Lower leg skin (tissue), 4 donors: ENCODE measurements around the gene PLD5. TPM values are rescaled to one million over a fixed set of nuclear protein-coding genes. Genes with fewer than 3 reads are reported as not detected.

Experiments
- DNase-seq, 2 donors: peaks; one replicate each; pipeline ENCODE4 v3.0.0-alpha.2; 2019; ENCODE audit warnings: low spot score in 2 of 2
- H3K4me3 ChIP-seq: fragments of 200-600 bp; sonication (generic); 2 replicates; pipeline ENCODE4 v1.5.1; 2017; ENCODE audit warnings: mild to moderate bottlenecking, low read depth; ENCODE audit not compliant: poor library complexity, severe bottlenecking
- CTCF ChIP-seq, 3 donors: fragments of 450-650 bp; IDR thresholded peaks; one replicate each; pipeline ENCODE4 v1.5.1; 2016; ENCODE audit warnings: antibody characterized with exemption in 3 of 3, mild to moderate bottlenecking in 3 of 3, moderate library complexity in 2 of 3
- POLR2A ChIP-seq, 2 donors: fragments of 450-650 bp; IDR thresholded peaks; one replicate each; pipeline ENCODE4 v1.6.1; 2016 to 2017; ENCODE audit warnings: antibody characterized with exemption in 2 of 2, mild to moderate bottlenecking in 1 of 2, moderate library complexity in 1 of 2
- WGBS, 2 donors: methylation state at CpG; one replicate each; pipeline ENCODE4 v1.1.5; 2018; 5-methylcytosine and 5-hydroxymethylcytosine counted together
- intact Hi-C: fragments of 100-400 bp; cut with DNase I; formaldehyde crosslinking; loops from one replicate; pipeline ENCODE4 v1.15.0; 2023; ENCODE audit warnings: low total_unique reads
- total RNA-seq, 4 donors: library from RNA; depleted of rRNA; stranded (reverse); fragments of >200 nt; gene quantifications; one replicate each; pipeline ENCODE4 v1.1.0, GENCODE V29; 2016

The PLD5 gene
- total RNA-seq, 4 donors from 2014 or later = 0.17 to 0.32 (median 0.25) TPM; not detected in 1

DNA sequence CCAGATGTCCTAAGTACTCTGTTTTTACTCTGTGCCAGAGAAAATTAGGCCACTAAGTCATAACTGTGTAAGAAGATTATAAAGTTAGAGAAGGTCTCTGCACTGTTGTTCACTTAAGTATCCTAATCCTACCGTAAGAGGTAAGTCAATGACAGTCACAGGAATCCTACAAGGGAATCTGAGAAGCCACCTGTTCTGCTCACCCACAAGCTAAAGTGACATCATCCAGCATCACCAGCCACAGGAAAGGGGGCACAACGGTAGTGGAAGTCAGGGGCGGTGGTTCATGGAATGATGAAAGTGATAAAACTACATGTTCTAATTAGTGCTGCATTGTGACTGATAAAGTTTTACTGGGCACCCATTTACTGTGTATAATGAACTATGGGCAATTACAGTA, 92.7 kb downstream of the PLD5 start:
- intact Hi-C loops = no loop called here
- no peak for DNase-seq
- 78% methylated on average over 3 of the region's 3 CpGs for WGBS, 2 donors
- TF ChIP-seq CTCF (IDR thresholded peaks at IDR 0.05) (no peak), POLR2A (IDR thresholded peaks at IDR 0.05) (no peak)
- H3K4me3 ChIP-seq = no peak overlapping the region

- 60 to 87% methylated on average over 4 of the region's 4 CpGs for WGBS, 2 donors
- no peak overlapping the region for H3K4me3 ChIP-seq
- no peak for TF ChIP-seq CTCF (IDR thresholded peaks at IDR 0.05)
- DNase-seq = no peak
- intact Hi-C loops = no loop called here
Observed at GRCh38 chr1:242430956-242431355, 93.5 kb downstream of the PLD5 start.

DNA sequence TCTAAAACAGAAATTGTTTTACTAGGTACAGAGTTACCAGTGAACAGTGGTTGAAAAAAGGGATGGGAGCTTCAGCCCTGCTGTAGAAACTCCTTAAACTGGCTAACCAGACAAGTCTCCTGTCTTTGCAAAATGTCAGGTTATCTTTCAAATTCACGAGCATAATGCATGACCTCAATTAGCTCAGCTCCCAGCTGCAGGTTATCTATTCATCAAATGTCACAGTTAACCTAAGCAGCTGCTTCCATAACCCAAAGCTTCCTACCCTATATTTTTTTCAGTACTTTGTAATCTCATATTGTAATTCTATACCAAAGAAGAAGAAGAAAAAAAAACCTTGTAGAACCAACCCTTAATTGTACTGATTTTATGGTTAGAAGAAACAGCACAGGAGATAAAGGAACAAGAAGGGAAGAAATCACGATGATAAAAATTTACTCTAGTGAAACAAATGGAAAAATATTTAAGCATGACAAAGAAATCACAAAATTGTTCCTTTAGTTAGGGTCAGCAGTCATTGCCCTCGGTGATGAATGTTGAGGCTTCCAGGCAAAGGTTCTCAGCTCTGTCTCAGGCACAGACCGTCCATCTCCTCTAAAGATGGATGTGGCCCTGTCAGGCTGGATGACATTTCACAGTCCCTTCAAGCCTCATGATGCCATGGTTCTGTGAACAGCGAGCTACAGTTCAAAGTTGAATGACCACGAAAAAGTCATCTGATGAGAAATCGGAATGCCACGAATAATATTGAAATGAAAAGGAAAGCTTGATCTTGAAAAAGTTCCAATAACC, 95.9 kb downstream of the PLD5 start:
- DNase-seq = no peak
- H3K4me3 ChIP-seq = no peak overlapping the region
- TF ChIP-seq POLR2A (IDR thresholded peaks at IDR 0.05) = no peak
- intact Hi-C loops = no loop called here
- WGBS, 2 donors = 42 to 48% methylated on average over 8 of the region's 8 CpGs

GRCh38 chr1:242427519-242427918, 97.0 kb downstream of the PLD5 start:
- no peak overlapping the region for H3K4me3 ChIP-seq
- no peak for TF ChIP-seq CTCF (IDR thresholded peaks at IDR 0.05)
- TF ChIP-seq POLR2A (IDR thresholded peaks at IDR 0.05) = no peak
- 45 to 53% methylated on average over 4 of the region's 4 CpGs for WGBS, 2 donors
- DNase-seq = no peak
- intact Hi-C loops = no loop called here

DNA sequence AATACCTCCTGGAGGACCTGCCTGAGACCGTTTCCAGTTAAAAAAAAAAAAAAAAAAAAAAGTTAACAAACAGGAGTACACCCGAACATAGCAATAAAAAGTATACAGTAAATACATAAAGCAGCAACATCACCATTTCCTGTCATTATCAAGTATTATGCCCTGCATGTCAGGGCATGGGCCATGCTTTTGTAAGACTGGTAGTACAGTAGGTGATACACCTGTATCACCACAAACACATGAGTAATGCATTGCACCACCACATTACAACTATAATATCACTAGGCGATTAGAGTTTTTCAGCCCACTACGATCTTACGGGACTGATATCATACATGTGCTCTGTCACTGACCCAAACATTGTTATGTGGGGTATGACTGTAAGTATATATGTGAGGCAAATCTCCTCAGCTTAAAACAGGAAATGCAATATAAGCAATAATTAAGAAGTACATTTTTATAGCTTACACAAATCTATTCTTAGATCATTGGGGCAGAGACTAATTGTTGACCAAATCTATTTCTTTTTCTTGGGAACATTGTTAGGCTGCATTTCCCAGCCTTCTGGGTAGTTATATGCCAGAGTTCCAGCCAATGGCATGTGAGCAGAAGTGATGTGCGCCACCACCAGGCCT, 98.1 kb downstream of the PLD5 start:
- WGBS, 2 donors = 87 to 88% methylated on average over 6 of the region's 6 CpGs
- intact Hi-C loops = no loop called here
- no peak for DNase-seq
- no peak overlapping the region for H3K4me3 ChIP-seq
- TF ChIP-seq POLR2A (IDR thresholded peaks at IDR 0.05) (no peak), CTCF (IDR thresholded peaks at IDR 0.05) (no peak)

- TF ChIP-seq POLR2A (IDR thresholded peaks at IDR 0.05) (no peak), CTCF (IDR thresholded peaks at IDR 0.05) (no peak)
- intact Hi-C loops = no loop called here
- DNase-seq = no peak
- no peak overlapping the region for H3K4me3 ChIP-seq
- 78 to 85% methylated on average over 4 of the region's 4 CpGs for whole genome bisulfite sequencing, 2 donors
Observed at GRCh38 chr1:242425232-242425631, 99.3 kb downstream of the PLD5 start.
